SKM-1 (cell line): Measurements from ENCODE around the gene CMTM6.
"Not testable (repeated sequence)": the region's sequence is repeated elsewhere in the genome, so short reads cannot be mapped to it uniquely, and the experiment has no call there.

Experiments used
- DNase-seq: peaks from one replicate; lab custom pipeline; 2025; ENCODE audit not compliant: unreplicated experiment; lab: John Stamatoyannopoulos, UW

The CMTM6 gene

DNA sequence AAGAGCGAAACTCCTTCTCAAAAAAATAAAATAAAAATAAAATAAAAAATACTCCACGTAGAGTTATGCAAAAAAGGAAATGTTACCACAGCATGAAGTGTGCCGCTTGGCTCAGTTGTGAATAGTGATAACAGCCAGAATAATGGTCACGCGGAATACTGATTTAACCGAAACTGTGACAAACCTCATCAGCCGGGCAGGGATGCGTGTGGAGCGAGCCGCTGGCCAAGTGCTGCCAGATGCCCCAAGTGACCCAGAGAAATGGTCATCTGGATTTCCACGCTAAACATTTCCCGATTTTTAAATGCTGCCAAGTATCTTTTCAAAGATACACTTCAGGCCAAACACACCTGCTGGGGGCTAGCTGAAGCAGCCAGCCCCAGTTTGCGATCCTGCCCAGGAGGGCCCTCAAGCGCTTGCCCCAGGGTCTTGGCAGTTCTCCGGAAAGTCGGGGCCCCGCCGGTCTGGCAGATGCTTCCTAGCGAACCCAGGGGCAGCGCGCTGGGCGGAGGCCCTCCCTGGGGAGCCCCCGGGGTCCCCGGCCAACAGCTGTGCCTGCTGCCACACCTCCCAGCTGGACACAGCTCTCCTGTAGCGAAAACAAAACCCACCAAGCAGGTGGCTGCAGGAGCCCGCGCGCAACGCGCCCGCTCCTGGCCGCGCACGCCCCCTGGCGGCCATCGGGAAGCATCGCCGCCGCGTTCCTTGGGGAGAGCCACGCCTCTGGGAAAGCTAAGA, 35.1 kb downstream of the CMTM6 start:
- DNase-seq = peak; percentile 32

DNA sequence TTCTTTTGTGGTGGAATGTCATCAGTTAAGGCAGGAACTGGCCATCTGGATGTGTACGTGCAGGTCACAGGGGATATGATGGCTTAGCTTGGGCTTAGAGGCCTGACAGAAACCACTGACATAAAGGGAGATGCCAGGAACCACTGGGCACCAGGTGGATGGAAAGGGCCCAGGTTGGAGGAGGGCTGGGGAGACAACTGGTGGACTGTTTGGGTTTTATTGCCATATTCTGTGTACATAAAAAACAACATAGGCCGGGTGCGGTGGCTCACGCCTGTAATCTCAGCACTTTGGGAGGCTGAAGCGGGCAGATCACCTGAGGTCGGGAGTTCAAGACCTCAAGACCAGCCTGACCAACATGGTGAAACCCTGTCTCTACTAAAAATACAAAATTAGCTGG, 35.8 kb downstream of the CMTM6 start:
- not testable (repeated sequence) for DNase-seq

- not testable (repeated sequence) for DNase-seq
Measured at GRCh38 chr3:32464726-32465125, 37.9 kb downstream of the CMTM6 start.

DNA sequence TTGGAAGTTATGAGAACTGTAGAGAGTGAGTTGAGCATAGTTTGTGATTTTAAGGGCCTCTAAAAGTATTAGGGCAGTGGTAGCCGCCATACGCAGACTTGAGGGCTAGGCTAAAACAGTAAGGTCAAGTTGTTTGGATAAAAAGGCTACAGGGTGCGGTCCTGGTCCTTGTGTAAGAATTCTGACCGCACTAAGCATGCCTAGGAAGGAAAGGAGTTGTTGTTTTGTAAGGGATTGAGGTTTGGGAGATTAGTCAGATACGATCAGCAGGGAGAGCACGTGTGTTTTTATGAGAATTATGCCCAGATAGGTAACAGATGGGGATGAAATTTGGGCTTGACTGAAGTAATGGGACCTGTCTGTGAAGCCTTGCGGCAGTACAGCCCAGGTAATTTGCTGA, 39.2 kb downstream of the CMTM6 start:
- not testable (repeated sequence) for DNase-seq

- not testable (repeated sequence) for DNase-seq
Measured at GRCh38 chr3:32462191-32462986, 40.3 kb downstream of the CMTM6 start.

DNA sequence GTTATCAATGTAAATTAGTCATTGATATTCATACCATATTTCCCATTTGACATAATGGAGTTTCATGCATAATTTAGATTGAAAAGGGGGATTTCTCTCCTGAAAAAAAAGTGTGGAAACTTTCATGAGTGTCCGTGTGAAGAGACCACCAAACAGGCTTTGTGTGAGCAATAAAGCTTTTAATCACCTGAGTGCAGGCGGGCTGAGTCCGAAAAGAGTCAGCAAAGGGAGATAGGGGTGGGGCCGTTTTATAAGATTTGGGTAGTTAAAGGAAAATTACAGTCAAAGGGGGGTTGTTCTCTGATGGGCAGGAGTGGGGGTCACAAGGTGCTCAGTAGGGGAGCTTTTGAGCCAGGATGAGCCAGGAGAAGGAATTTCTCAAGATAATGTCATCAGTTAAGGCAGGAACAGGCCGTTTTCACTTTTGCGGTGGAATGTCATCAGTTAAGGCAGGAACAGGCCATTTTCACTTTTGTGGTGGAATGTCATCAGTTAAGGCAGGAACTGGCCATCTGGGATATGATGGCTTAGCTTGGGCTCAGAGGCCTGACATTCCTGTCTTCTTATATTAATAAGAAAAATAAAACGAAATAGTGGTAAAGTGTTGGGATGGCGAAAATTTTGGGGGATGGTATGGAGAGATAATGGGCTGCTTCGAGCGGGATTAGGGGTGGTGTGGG, 41.7 kb downstream of the CMTM6 start:
- not testable (repeated sequence) for DNase-seq

- no peak for DNase-seq
Measured at GRCh38 chr3:32460031-32460749, 42.5 kb downstream of the CMTM6 start.

DNA sequence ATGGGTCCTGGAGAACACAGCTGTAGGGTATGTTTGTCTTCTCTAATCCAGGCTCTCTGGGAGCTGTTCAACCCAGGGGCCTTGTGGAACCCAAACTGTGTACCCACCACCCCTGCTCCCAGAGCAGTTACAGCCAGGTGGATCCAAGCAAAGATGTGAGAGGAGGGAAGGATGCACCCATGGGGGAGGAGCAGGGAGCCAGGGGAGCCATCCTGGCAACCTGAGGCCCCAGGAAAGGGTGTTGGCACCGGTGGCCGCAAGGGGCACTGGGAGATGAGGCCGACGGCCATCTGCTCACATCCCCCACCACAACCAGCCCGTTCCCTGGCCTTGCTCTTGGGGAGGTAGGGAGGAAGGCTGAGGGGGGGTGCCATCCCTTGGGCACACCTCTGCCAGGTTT, 43.2 kb downstream of the CMTM6 start:
- no peak for DNase-seq

- DNase-seq = peak; percentile 11
Measured at GRCh38 chr3:32457971-32458471, 44.6 kb downstream of the CMTM6 start.

DNA sequence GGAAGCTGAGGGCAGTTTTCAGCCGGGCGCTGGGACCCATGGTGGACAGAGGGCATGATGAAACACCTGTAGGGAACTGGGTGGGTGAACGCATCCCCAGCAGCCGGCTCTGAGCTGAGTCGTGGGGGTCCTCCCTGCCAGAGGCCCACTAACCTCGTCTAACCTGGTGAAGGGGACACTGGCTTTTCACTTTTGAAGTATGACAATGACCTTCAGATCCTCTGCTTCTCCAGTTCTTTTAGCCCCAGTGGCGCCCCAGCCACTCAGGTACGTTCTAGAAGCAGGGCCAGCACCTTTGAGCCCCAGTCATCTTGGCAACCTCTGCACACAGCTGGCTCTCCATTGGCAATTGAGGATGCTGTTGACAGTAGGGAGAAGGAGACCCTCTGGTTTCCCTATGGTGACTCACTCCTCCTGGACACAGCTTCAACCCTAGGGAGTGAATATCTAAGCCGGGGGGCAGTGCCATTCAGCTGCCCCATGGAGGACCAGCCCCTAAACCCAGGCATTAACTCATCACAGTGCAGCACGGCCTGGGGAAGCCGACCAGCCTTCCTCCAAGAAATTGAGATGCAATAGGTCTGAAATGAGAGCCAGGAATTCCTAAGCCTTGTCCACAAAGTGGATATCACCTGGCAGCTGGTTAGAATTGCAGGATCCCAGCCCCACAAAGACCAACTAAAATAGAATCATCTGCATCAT, 46.1 kb downstream of the CMTM6 start:
- no peak for DNase-seq

- no peak for DNase-seq
Measured at GRCh38 chr3:32455609-32456428, 46.8 kb downstream of the CMTM6 start.

DNA sequence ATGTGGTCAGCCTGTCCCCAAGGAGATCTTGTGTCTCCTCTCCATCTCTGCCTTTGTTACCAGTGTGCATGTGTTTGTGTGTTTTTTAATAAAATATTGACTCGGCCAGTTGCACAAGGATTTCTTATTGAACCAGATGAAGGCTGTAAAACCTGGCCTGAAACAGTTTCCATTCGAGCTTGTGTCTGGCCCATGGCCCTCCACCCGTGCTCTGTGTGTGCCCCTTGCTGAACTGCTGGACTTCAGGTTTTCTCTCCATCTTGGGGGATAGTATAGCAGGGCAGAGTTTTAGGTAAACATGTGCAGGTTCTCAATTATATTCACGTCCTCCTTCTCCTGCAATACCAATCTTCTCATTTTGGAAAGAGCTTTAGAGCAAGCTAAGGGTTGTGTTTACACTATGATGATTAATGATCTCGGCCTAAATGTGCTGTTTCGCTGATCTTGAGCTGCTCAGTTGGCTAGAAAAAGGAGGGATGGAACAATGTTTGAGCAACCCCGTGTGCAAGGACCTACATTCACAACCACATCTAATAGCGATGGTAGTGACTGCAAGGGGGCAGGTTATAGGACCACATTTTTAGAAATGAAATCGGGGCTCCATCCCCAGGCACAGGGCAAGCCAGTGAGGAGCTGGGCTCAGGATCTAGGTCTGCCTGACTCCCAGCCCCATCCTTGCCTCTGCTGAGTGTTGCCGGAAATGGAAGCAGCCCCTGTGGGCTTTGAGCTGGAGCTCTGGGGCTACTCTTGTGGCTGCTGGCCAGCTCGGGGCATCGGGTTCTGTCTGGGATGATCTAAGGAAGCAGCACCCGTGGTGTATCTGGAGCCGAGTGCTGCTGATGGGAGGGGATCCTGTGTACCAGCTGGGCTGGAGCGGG, 47.7 kb downstream of the CMTM6 start:
- DNase-seq = no peak

DNA sequence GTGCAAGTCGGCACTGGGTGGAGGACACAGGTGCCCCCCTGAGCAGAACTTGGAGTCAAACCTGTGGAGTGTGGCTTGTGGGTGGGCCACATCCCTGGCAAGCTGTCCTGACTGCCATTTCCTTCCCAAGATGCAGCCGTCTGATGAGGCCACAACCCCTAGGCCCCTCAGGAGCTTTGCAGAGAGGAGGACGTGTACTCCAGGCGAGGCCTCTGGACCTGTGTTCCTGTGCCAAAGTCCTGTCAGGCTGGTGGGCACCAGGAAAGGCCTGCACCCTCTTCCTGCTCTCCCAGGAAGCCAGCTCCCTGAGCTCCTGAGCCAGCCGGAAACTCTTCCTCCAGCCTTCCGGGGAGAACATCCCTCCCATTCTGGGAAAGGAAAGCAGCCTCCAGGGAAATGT, 48.5 kb downstream of the CMTM6 start:
- DNase-seq = no peak

- DNase-seq = no peak
Measured at GRCh38 chr3:32453346-32453745, 49.3 kb downstream of the CMTM6 start.

DNA sequence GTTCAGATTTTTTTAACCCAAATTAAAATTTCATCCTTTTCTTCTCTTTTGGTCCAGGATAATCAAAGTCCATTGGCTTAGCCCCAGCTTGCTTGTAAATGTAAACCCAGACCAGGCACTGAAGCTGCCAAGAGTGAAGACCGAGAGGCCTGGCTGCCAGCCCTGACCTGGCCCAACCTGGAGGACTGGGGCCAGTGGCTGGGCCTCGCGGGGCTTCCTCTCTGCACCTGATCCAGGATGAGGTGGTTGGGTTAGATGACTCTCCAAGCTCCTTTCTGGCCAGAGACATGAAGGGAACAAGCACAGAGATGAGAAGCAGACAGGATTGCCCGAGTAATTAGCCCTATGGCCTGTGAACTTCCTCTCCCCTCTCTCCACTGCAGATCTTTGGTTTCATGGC, 50.6 kb downstream of the CMTM6 start:
- DNase-seq = no peak

- DNase-seq = no peak
Measured at GRCh38 chr3:32450992-32451659, 51.5 kb downstream of the CMTM6 start.

GRCh38 chr3:32450426-32450825, 52.2 kb downstream of the CMTM6 start:
- no peak for DNase-seq

- DNase-seq = no peak
Measured at GRCh38 chr3:32449691-32450090, 53.0 kb downstream of the CMTM6 start.
